Panc1 (cell line): ENCODE data around the gene AEBP1. TPM values are rescaled to one million over a fixed set of nuclear protein-coding genes. Genes with fewer than 3 reads are reported as not detected.
A peak's percentile ranks its signal among the peaks of the same experiment; 100 is the strongest.

Source experiments
- ATAC-seq: fragments of 200-7000 bp; cut with Tn5 transposase; 2 replicates; pipeline ENCODE4 v1.9.1; 2020; ENCODE audit warnings: mild to moderate bottlenecking, moderate library complexity
- BruUV-seq: library from RNA; stranded (reverse); fragments of 400-500 nt; replicated peaks from 2 replicates; lab custom pipeline; 2021; lab: Mats Ljungman, UMichigan
- CTCF ChIA-PET: fragments of 300-600 bp; sonication (Branson Sonifier 250); formaldehyde crosslinking; loops from one replicate; lab custom pipeline; 2022; ENCODE audit warnings: antibody characterized with exemption; lab: Charles Lee
- POLR2A ChIA-PET: fragments of 300-600 bp; sonication (Branson Sonifier 250); formaldehyde crosslinking; loops from one replicate; lab custom pipeline; 2022; ENCODE audit warnings: antibody characterized with exemption; lab: Charles Lee
- DNase-seq: peaks from one replicate; pipeline ENCODE4 v3.0.0-alpha.2; 2010; ENCODE audit warnings: low read depth, low spot score
- H3K27ac ChIP-seq: 2 replicates; pipeline ENCODE4 v1.5.1; 2011; ENCODE audit warnings: mild to moderate bottlenecking, low read length, inconsistent platforms
- H3K27me3 ChIP-seq: fragments of 200-500 bp; sonication (Bioruptor generic); 2 replicates; pipeline ENCODE4 v1.6.0; 2014; ENCODE audit warnings: low read length, inconsistent platforms; ENCODE audit not compliant: control insufficient read depth, insufficient read depth
- H3K36me3 ChIP-seq: fragments of 200-500 bp; sonication (Bioruptor generic); 2 replicates; pipeline ENCODE4 v1.5.1; 2014; ENCODE audit warnings: inconsistent platforms, mild to moderate bottlenecking, low read length, moderate library complexity; ENCODE audit not compliant: control insufficient read depth, insufficient read depth
- H3K4me1 ChIP-seq: 2 replicates; pipeline ENCODE4 v1.5.1; 2011; ENCODE audit warnings: inconsistent platforms, mild to moderate bottlenecking, low read length, moderate library complexity; ENCODE audit not compliant: control insufficient read depth, insufficient read depth
- H3K4me3 ChIP-seq, 2 experiments: 2 replicates each; pipeline ENCODE4 v1.5.1; 2011 to 2012; ENCODE audit warnings: low read depth in 2 of 2, low read length in 2 of 2, mild to moderate bottlenecking in 2 of 2, inconsistent platforms in 1 of 2, moderate library complexity in 1 of 2
- H3K9me3 ChIP-seq: fragments of 200-500 bp; sonication (Bioruptor generic); 2 replicates; pipeline ENCODE4 v1.5.1; 2014; ENCODE audit warnings: low read depth, mild to moderate bottlenecking, inconsistent platforms, low read length, moderate library complexity; ENCODE audit not compliant: control insufficient read depth, insufficient read depth
- POLR2AphosphoS5 ChIP-seq: IDR thresholded peaks from 2 replicates; pipeline ENCODE4 v1.6.1; 2012; ENCODE audit warnings: mild to moderate bottlenecking, low read depth, low read length, moderate library complexity
- SIN3A ChIP-seq: IDR thresholded peaks from 2 replicates; pipeline ENCODE4 v1.6.1; 2012; ENCODE audit warnings: low read depth, mild to moderate bottlenecking, low read length, moderate library complexity, borderline replicate concordance; ENCODE audit not compliant: insufficient read depth
- TCF7L2 ChIP-seq: IDR thresholded peaks from 2 replicates; pipeline ENCODE4 v1.6.1; 2011; ENCODE audit warnings: mild to moderate bottlenecking, low read depth, low read length, inconsistent platforms
- in situ Hi-C: cut with HindIII; loops from 2 replicates; pipeline ENCODE4 v1.10.0; 2016; ENCODE audit warnings: low sequenced_read_pairs, low pct_unique_long_range_greater_than_20kb
- intact Hi-C: fragments of 100-400 bp; cut with micrococcal nuclease; formaldehyde crosslinking; loops from one replicate; pipeline ENCODE4 v1.10.0; 2022; ENCODE audit not compliant: unreplicated experiment
- total RNA-seq: library from RNA; stranded (reverse); gene quantifications from one replicate; pipeline ENCODE4 v1.2.1, GENCODE V29; 2021; ENCODE audit not compliant: unreplicated experiment
- TF ChIP-seq, protein P1 (sequence below), 2 experiments: IDR thresholded peaks; 2 replicates each; pipeline ENCODE4 v1.6.1; 2011 to 2012; ENCODE audit warnings: low read depth in 2 of 2, control low read depth in 1 of 2, low read length in 1 of 2, mild to moderate bottlenecking in 1 of 2, moderate library complexity in 1 of 2; ENCODE audit not compliant: insufficient read depth in 1 of 2
- TF ChIP-seq, protein P2 (sequence below): fragments of 450-650 bp; IDR thresholded peaks from 2 replicates; pipeline ENCODE4 v1.5.1; 2017; ENCODE audit warnings: mild to moderate bottlenecking

Gene AEBP1
- total RNA-seq, 1 experiment from 2014 or later, result 0.62 TPM

GRCh38 chr7:44097064-44097932, 6.8 kb upstream of the AEBP1 start:
- CTCF ChIA-PET, result interaction anchor here (0.6 to 1.4 kb wide), 2 partner anchors 10 to 116 kb away, joined by 3 to 4 read pairs; no protein-coding TSS in a partner anchor
- peak; percentile 30 for ATAC-seq

GRCh38 chr7:44098092-44099068, 5.8 kb upstream of the AEBP1 start:
- ChIA-PET POLR2A (interaction anchor here (0.6 to 0.7 kb wide), 2 partner anchors 19 to 42 kb away, joined by 3 to 9 read pairs; no protein-coding TSS in a partner anchor), CTCF (interaction anchor here (1.4 kb wide), 1 partner anchor 11 kb away, joined by 3 read pairs; no protein-coding TSS in a partner anchor)
- ATAC-seq (no peak), DNase-seq (no peak)
- no peaks in the 10 kb centered on the region for H3K36me3 ChIP-seq
- TF ChIP-seq, protein P1, sequence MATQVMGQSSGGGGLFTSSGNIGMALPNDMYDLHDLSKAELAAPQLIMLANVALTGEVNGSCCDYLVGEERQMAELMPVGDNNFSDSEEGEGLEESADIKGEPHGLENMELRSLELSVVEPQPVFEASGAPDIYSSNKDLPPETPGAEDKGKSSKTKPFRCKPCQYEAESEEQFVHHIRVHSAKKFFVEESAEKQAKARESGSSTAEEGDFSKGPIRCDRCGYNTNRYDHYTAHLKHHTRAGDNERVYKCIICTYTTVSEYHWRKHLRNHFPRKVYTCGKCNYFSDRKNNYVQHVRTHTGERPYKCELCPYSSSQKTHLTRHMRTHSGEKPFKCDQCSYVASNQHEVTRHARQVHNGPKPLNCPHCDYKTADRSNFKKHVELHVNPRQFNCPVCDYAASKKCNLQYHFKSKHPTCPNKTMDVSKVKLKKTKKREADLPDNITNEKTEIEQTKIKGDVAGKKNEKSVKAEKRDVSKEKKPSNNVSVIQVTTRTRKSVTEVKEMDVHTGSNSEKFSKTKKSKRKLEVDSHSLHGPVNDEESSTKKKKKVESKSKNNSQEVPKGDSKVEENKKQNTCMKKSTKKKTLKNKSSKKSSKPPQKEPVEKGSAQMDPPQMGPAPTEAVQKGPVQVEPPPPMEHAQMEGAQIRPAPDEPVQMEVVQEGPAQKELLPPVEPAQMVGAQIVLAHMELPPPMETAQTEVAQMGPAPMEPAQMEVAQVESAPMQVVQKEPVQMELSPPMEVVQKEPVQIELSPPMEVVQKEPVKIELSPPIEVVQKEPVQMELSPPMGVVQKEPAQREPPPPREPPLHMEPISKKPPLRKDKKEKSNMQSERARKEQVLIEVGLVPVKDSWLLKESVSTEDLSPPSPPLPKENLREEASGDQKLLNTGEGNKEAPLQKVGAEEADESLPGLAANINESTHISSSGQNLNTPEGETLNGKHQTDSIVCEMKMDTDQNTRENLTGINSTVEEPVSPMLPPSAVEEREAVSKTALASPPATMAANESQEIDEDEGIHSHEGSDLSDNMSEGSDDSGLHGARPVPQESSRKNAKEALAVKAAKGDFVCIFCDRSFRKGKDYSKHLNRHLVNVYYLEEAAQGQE (IDR thresholded peaks at IDR 0.05; ENCODE audit: insufficient read depth in 1 of 2, low read depth in 2 of 2, low read length in 1 of 2), result no peak
- TF ChIP-seq, protein P2, sequence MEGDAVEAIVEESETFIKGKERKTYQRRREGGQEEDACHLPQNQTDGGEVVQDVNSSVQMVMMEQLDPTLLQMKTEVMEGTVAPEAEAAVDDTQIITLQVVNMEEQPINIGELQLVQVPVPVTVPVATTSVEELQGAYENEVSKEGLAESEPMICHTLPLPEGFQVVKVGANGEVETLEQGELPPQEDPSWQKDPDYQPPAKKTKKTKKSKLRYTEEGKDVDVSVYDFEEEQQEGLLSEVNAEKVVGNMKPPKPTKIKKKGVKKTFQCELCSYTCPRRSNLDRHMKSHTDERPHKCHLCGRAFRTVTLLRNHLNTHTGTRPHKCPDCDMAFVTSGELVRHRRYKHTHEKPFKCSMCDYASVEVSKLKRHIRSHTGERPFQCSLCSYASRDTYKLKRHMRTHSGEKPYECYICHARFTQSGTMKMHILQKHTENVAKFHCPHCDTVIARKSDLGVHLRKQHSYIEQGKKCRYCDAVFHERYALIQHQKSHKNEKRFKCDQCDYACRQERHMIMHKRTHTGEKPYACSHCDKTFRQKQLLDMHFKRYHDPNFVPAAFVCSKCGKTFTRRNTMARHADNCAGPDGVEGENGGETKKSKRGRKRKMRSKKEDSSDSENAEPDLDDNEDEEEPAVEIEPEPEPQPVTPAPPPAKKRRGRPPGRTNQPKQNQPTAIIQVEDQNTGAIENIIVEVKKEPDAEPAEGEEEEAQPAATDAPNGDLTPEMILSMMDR, result no peak
- no peak for TF ChIP-seq POLR2AphosphoS5
- TF ChIP-seq SIN3A, result no peak
- TF ChIP-seq TCF7L2, result no peak
- in situ Hi-C loops (no loop called here), intact Hi-C loops (no loop called here)
- no peak overlapping the region for H3K27ac ChIP-seq
- H3K4me1 ChIP-seq, result peaks cover 15% of the 10 kb centered on the region
- no TSS peak for BruUV-seq
- H3K27me3 ChIP-seq, result no peaks in the 10 kb centered on the region
- H3K4me3 ChIP-seq, result no peak overlapping the region
- no peaks in the 10 kb centered on the region for H3K9me3 ChIP-seq

More at GRCh38 chr7:44097064-44097932, 6.8 kb upstream of the AEBP1 start:
- H3K4me1 ChIP-seq, result peaks cover 15% of the 10 kb centered on the region
- TF ChIP-seq, protein P2, result no peak
- TF ChIP-seq SIN3A (no peak), TCF7L2 (no peak), POLR2AphosphoS5 (no peak)
- TF ChIP-seq, protein P1 (IDR thresholded peaks at IDR 0.05; ENCODE audit: insufficient read depth in 1 of 2, low read depth in 2 of 2, low read length in 1 of 2), result no peak
- no peak overlapping the region for H3K4me3 ChIP-seq
- no peak overlapping the region for H3K27ac ChIP-seq
- no peaks in the 10 kb centered on the region for H3K9me3 ChIP-seq
- in situ Hi-C loops, result no loop called here
- no peaks in the 10 kb centered on the region for H3K36me3 ChIP-seq
- no peak for DNase-seq
- POLR2A ChIA-PET, result interaction anchor here (0.6 kb wide), 1 partner anchor 20 kb away, joined by 3 read pairs; no protein-coding TSS in a partner anchor
- BruUV-seq, result no TSS peak
- intact Hi-C loops, result no loop called here
- no peaks in the 10 kb centered on the region for H3K27me3 ChIP-seq
